GM20431 (cell line): ENCODE measurements around the gene GRIN2A.

ENCODE experiments used
- in situ Hi-C: fragments of 300-500 bp; cut with MseI, MboI; formaldehyde crosslinking; loops from one replicate; pipeline ENCODE4 v1.15.0; 2020; ENCODE audit warnings: low sequenced_read_pairs; ENCODE audit not compliant: unreplicated experiment

GRIN2A gene

DNA sequence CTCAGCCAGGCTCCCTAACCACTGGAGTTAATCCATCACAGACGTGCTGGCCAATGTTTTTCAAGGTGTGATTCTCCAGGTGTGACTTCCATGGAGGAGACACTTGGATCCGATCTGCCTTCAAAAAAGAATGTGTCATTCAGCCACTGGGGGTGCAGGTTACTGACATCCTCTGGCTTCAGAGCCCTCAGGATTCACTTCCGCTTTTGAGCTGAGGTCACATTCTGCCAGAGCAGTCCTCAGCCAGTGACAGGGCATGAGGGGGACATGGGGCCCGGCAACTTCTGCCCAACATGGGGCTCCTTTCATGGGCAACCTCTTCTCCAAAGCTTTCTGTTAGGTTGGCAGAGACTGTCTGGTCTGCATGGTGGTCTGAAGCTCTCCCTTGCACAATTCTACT is 81.4 kb downstream of the GRIN2A start:
- in situ Hi-C loops, result no loop called here

DNA sequence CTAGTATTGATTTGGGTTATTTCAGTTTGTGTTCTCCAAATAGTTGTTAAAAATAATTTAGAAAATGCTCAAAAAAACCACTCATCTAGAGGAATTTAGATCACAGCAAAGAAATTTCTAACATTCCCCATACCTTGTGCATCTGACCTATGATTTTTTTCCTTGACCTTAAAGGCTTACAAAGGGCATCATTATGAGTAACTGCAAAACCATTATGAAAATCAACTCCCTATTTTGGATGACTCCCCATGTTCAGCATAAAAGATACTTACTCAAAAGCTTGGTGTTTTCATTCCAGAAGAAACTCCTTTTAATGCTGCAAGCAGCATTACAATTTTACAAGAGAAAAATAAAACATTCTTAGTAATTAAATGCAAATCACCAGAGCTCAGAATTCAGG is 83.2 kb downstream of the GRIN2A start:
- in situ Hi-C loops, result no loop called here

DNA sequence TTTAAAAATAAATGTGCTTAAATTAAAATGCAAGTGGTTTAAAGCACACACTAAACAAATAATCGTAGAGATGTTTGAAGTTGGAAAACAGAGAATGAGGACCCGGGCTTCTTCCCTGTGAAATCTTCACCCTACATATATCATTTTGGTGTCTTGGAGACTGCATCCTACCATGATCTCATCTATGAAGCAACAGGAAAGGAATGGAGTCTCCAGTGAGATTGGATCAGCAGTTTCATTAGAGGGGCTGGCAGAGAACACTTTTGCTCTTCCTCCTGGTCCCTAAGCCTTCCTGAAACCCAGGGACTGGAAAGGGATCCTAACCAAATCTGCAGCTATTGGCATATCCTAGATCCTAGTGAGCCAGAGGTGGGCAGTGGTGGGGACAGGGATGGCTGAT is 85.0 kb downstream of the GRIN2A start:
- in situ Hi-C loops, result no loop called here

DNA sequence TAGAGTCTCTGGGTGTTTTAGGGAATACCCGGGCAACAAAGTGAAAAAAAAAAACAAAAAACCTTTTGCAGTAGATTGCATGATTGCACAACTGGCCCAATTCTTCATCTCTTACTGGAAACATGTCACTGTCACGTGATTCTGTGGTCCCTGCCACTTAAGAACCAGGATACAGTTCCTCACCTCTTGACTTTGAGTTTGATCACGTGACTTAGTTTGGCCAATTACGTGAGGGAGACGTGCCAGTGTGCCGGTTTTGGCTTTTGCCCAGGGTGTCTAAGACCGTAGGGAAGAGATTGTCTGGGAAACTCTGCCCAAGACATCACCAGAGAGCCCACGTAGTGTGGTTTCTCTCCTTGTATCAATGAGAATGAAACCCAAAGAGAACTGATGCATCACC is 88.7 kb downstream of the GRIN2A start:
- in situ Hi-C loops, result no loop called here

DNA sequence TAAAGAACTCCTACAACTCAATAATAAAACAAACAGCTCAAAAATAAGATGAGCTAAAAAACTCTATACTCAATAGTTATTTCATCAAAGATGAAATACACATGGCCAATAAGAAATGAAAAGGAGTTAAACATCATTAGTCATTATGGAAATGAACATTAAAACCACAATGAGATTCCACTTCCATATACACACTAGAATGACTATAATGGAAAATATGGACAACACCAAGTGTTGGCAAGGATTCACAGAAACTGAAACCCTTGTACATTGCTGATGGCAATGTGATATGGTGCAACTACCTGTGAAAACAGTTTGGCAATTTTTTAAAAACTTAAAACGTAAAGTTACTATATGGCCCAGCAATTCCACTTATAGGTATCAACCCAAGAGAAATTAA is 91.4 kb downstream of the GRIN2A start:
- in situ Hi-C loops, result no loop called here

DNA sequence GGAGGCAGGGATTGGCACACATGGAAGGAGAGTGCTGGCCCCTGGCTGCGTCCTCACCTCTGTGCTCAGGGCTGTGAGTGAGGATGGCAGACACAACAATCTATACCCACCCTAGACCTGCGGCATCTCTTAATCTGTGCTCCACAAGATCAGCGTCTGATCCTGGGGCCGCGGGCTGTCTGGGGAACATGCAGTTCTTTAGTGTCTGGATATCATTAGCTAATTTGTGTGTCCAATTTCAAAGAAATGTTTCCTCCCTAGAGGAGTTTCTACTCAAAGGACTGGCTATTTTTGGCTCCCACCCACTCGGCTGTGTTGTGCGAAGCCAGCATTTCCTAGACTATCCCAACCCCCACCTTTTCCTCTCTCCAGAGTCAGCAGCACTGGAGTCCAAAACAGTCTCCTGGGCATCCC is 93.8 kb downstream of the GRIN2A start:
- in situ Hi-C loops, result no loop called here

DNA sequence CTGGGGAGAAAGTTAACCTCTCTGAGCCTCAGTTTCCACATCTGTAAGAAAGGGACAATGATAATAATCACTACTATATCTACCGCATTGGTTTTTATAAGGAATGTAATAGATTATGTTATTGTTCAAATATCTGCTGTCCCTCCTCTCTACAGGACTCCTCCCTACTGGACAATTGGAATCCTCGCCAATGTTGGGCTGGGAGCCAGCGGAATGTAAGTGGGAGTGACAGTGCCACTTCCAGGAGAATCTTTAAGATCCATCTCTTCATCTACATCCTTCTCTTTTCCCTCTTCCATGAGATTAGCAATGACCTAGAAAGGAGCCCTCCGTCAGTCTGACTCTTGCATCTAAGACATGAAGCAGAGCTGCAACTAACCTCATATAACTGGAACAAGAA is 95.1 kb downstream of the GRIN2A start:
- in situ Hi-C loops, result no loop called here

DNA sequence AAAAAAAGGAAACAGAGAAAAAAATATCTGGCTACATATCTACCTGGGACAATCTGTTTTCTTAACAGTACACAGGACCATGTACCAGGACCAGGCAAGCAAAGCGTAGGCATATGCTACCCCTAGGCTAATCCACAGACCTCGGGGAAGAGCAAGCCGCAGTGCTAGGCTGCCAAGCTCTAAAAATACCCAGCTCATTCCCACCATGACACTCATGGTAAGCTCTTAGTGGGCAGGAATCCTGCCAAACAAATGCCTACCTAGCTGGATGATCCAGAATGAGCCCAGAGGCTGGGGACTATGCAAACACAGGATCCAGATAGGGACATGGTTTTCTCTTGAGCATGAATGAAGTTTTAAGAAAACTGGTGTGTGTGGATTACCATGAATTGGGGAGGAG is 95.6 kb downstream of the GRIN2A start:
- in situ Hi-C loops, result no loop called here

DNA sequence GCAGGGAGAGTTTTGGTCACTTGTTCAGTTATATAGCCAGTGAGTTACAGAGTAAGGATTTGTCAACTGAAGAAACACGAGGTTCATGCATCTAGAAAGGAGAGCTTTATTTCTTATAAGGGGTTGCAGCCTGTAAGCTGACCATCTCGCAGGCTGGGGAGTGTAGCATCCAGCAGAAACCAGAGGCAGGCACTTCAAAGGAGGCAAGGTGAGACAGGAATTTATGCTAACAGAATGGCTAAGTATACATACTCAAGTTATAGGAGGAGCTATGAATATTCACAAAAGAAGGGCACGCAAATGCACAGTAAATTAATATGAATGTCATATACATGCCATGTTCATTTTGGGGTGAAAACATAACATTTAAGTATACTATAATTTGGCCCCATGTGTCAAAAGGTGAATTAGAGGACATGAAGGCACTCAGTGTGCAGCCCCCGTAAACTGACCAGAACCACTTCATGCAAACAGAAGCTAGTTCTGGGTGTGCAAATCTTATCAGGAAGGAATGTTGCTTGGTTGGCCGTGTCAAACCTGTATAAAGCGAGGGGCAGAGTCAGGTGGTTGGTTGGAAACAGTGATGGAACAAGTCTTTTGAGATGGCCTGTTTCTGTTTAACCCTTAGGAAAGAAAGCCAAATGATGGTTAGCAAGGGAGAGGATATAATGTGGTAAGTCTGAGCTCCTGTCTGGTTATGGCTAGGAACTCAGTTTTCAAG is 97.0 kb downstream of the GRIN2A start:
- in situ Hi-C loops, result no loop called here

DNA sequence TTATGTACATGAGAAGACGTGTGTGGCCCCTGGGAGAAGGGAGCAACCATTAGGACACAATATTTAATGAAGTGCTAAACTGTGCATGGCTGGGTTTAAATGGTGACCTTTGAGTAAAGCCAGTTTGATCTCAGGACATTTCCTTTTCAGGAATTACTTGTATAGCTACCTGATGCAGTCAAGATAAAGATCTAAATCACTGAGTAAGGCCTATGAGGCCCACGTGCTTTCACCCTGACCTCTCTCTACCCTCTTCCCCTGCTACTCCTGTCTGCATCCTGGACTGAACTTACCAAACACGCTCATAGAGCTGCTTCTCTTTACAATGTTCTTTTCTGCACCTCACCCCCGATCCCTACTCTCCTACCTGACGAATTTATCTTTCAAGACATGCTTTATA is 98.9 kb downstream of the GRIN2A start:
- in situ Hi-C loops, result no loop called here

DNA sequence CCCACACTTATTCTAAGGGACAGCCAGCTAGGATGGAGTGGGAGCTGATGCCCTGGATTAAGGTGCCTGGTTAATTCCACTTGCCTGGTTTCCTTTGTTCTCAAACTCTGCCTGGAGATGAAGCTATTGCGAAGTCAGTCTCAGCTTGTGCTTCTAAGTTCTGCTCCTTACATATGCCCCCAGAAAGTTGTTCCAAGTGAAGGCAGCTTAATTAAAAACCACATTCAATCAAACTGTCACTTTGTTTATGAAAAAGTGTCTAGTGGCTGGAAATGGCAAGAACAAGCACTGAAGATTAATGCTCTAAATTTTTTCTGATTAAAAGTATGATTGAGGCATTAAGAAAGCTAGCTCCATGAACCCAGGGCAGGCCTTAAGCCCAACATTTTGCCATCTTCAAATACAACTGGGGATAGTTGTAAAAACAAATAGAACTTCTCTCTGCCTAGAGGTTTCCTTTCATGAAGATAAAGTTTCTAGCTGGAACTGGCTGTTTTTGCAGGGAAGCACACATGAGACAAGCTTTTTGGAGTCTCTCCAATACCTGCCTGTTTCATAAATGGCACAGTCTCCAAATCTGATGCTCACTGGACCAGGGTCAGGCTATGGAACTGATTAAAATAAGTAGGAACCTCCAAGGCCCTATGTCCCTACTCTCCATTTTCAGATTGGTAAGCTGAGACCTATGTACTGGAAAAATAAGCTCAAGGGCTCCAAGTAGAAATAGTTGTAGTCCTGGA is 100.9 kb downstream of the GRIN2A start:
- in situ Hi-C loops, result no loop called here

DNA sequence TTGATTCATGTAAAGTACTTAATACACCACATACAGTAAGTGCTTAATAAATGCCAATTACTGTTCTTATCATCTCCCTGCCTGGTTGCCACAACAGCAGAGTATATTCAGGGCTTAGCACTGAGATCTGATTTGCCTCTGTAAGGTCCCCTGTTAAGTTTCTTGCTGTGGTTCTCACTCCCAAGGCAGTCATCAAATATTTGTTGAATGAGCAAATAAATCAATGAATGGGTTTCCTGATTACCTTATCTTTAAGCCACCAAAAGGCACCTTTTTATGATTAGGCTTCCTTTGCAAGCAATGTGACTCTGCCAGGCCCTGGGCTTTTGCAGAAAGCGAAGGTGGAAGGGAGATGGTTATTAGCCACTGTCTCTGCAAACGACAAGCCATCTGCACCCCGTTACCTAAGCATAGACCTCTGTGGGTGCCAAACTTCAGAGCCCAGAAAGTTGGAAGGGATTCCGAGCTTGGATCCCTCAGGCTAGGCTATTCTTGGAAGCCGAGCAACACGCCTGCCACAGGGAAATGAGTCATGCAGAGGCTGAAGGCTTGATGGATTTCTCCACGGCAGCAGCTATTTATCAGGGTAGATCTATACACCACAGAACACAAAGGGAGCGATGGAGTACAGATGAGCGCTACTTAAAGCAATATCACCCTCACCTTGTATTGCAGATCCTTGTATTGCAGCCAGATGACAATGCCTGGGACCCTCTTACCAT is 102.0 kb downstream of the GRIN2A start:
- in situ Hi-C loops, result no loop called here

DNA sequence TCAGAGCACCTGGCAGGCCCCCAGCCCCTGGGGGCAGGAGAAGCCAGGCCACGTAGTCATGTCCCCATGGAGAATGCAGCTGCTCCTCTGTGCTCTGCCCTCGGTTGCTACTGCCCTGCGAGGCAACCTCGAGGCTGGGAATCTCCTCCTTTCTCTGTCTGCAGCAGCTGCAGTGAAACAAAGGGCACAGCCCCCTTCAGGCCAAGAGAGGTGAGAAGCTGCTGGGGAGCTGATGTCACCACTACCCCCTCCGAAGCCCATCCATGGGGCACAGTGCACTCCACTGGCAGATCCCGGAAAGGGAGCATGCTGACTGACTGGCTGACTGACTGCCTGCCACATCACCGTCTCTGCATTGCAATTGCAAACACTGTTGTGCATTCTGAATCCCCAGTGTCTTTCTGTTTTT is 103.7 kb downstream of the GRIN2A start:
- in situ Hi-C loops, result no loop called here

DNA sequence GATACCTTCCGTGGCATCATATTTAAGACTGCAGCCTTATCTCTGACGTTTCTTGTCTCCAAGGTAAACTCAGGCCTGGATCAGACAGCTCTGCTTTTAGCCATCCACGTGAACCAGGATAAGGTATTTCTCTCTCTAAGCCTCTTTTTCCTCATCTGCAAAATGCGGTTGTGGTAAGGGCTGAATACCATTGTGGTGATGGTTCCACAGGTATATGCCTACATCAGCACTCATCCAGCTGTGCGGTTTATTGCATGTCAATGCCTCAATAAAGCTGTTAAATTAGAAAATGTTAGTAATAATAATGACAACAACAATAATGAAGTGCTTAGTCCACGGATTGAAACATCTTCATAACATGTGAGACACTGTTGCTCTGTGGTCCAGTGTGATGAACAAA is 104.4 kb downstream of the GRIN2A start:
- in situ Hi-C loops, result no loop called here

DNA sequence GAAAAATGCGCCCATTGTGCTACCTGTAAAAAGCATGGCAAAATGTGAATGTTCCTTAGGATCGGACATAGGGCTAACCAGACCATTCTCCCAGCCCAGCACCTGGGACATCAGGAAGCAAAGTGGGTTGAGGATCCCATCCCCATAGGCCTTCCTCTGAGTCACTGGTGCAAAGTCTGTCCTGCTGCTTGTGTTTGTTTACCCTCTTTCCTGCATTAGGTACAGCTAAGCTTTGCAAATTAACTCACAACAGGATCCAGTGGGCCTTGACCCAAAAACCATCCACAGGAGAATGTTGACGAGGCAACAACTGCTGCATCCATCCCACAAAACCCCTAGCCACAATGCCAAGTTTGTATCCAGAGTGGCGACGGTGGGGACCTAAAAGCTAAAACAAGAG is 106.2 kb downstream of the GRIN2A start:
- in situ Hi-C loops, result no loop called here

DNA sequence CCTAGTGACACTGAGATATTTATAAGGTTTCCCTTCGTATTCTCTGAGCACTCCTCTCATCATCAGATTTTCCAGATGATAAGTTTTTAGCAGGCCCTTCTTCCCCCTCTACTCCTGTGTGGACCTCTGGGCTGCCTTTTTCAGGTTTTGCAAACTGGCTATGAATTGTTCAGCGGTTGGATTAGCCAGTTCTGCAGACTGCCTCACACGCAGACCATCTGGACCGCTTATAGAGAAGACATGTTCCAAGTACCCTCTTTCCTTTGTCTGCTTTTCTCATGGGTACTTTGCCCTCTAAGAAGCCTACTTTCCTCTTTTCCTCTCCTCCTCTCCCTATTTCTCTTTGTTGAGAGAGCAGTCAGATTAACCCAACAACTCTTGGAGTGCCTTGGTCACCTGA is 111.6 kb downstream of the GRIN2A start:
- in situ Hi-C loops, result no loop called here

DNA sequence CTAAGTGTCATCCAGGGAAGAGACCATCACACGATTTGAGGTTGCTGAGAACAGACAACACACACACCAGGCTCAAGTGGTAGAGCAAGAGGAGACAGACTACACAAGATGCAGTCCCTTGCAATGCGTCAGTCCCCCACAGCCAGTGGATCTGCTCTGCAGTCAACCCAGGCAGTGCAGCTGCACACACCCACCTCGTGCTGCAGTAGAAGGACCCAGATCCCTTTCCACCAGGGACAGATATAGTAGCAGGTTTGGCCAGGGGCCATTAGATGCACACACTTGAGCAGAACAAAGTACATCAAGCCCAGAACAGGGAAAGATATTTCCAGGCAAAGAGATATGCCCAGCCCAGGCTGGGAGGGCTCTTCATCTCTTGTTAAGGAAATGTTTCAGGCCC is 112.9 kb downstream of the GRIN2A start:
- in situ Hi-C loops, result no loop called here

DNA sequence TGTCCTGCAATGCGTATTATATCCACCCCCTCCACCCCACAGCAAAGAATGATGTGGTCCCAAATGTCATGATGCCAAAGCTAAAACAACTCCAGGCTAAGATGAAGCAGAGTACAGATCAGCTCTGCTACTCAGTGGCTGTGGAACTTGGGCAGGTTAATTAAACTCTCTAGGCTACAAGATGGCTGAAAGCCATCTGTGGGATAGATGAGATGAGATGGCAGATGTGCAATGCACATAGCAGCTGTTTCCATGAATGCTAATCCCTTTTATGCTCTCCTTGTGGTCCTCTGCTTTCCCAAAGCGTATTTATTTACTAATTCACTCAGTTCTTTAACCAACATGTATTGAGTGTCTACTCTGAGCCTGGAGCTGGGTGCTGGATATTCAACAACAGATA is 114.4 kb downstream of the GRIN2A start:
- in situ Hi-C loops, result no loop called here

DNA sequence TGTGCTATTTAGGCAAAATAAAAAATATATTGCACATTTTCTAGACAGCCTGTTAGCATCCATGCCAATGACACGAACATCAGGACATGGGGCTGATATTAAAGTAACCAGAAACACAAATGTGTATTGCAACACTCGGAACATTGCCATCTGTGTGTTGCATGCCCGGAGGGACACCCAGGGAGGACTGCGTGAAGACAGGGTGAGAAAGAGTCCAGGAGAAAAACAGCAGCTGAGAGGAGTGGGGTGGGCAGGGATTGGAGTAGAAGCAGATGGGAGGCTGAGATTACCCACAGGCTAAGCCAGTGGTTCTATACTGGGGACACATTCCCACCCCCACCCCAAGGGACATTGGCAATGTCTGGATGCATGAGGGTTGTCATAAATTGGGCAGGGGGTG is 114.8 kb downstream of the GRIN2A start:
- in situ Hi-C loops, result no loop called here

DNA sequence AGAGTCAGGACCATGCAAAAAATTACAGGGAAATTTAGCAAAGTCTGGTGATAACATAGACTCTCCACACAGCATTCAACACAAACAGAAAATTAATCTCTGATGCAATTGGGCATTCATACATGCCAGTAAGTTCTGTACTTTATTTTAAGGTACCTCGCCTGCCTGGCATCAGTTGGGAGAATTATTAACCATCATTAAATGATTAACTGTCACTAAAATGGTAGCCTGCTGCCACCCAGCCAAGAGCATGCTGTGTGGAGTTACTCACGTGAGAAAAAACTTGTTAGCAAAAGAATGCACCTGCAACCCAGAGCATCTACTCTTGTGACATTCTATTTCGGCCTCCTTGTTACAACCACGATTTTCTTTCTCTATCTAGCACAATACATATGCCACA is 117.2 kb downstream of the GRIN2A start:
- in situ Hi-C loops, result no loop called here

DNA sequence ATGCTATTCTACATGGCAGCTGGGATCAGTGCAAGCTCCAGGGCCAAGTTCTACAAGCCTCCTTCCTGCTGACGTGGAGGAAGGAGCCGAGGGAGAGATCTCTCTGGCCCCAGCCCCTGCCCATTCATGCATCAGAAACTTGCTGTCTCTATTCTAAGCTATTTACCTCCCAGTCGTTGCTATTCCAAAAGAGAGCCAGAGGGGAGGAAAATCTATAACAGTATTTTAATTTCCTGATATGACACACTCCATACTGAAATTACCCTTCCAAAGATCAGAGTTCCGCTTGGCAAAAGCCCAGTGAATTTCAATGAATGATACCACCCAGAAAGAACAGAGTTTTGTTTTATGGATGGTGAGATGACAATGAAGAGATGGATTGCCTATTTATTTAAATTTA is 133.4 kb downstream of the GRIN2A start:
- in situ Hi-C loops, result no loop called here
